Measurements from ENCODE around the gene ABCG1.
A peak's percentile ranks its signal among the peaks of the same experiment; 100 is the strongest.

Gene ABCG1

GRCh38 chr21:42324896-42325295 is 106.0 kb downstream of the ABCG1 start:
- no peak for DNase-seq (ENCODE audit: low read depth)

- DNase-seq (ENCODE audit: low read depth) = no peak
Measured at GRCh38 chr21:42330380-42331371, 111.7 kb downstream of the ABCG1 start.

- DNase-seq (ENCODE audit: low read depth) = no peak
Measured at GRCh38 chr21:42331660-42332059, 112.7 kb downstream of the ABCG1 start.

GRCh38 chr21:42332557-42333317 is 113.8 kb downstream of the ABCG1 start:
- DNase-seq (ENCODE audit: low read depth) = no peak

GRCh38 chr21:42336054-42336453 is 117.1 kb downstream of the ABCG1 start:
- no peak for DNase-seq (ENCODE audit: low read depth)

GRCh38 chr21:42337276-42337675 is 118.3 kb downstream of the ABCG1 start:
- no peak for DNase-seq (ENCODE audit: low read depth)

GRCh38 chr21:42337830-42338728 is 119.1 kb downstream of the ABCG1 start:
- peak; percentile 1 for DNase-seq (ENCODE audit: low read depth)

GRCh38 chr21:42338729-42339715 is 120.1 kb downstream of the ABCG1 start:
- no peak for DNase-seq (ENCODE audit: low read depth)

GRCh38 chr21:42340187-42341050 is 121.5 kb downstream of the ABCG1 start:
- DNase-seq (ENCODE audit: low read depth) = no peak

GRCh38 chr21:42341776-42342542 is 123.0 kb downstream of the ABCG1 start:
- DNase-seq (ENCODE audit: low read depth) = no peak

- DNase-seq (ENCODE audit: low read depth) = no peak
Measured at GRCh38 chr21:42343101-42343500, 124.2 kb downstream of the ABCG1 start.

GRCh38 chr21:42343556-42343955 is 124.6 kb downstream of the ABCG1 start:
- DNase-seq (ENCODE audit: low read depth) = no peak

- DNase-seq (ENCODE audit: low read depth) = no peak
Measured at GRCh38 chr21:42343963-42344510, 125.1 kb downstream of the ABCG1 start.

GRCh38 chr21:42344631-42345030 is 125.7 kb downstream of the ABCG1 start:
- DNase-seq (ENCODE audit: low read depth) = no peak

GRCh38 chr21:42346441-42346840 is 127.5 kb downstream of the ABCG1 start:
- DNase-seq (ENCODE audit: low read depth) = no peak

Data from GM04503 (cell line).